ENCODE results near the gene EPS8.

Gene EPS8

GRCh38 chr12:15699886-15700285 is 89.3 kb downstream of the EPS8 start:
- no peaks in the 10 kb centered on the region for H3K4me1 ChIP-seq (ENCODE audit: control insufficient read depth, low read depth, low read length)
- no peak overlapping the region for H3K4me3 ChIP-seq (ENCODE audit: low read length)
- H3K27me3 ChIP-seq (ENCODE audit: control insufficient read depth, insufficient read depth, low read length), result no peaks in the 10 kb centered on the region
- no peak overlapping the region for H3K9ac ChIP-seq (ENCODE audit: low read length)
- H3K27ac ChIP-seq (ENCODE audit: low read length), result no peak overlapping the region
- no peaks in the 10 kb centered on the region for H3K36me3 ChIP-seq (ENCODE audit: control insufficient read depth, low read depth, low read length)
- H3K9me3 ChIP-seq (ENCODE audit: control insufficient read depth, low read depth, low read length), result no peaks in the 10 kb centered on the region

DNA sequence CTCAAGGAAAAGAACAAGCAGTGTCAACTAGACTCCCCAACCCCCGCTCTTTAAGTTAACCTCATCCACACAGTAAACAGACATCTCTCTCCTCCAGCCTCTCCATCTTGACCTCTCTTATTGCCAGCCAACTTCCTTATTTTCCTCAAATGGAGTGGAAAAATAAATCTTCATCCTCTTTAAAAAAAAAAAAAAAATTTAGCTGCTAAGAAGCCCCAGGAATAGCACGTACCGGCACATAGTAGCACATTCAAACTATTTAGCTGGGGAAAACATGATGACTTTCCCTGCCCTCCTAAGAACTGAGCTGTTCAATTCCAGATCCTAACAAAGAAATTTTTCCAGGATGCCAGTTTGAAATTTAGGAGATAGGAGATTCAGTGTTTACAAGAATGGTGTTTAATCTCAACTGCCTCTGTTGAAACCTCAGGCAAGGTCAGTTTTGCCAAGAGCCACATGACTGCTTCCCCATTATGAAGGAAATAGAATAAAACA is 90.8 kb downstream of the EPS8 start:
- H3K4me3 ChIP-seq (ENCODE audit: low read length), result no peak overlapping the region
- no peak overlapping the region for H3K9ac ChIP-seq (ENCODE audit: low read length)
- H3K9me3 ChIP-seq (ENCODE audit: control insufficient read depth, low read depth, low read length), result no peaks in the 10 kb centered on the region
- H3K36me3 ChIP-seq (ENCODE audit: control insufficient read depth, low read depth, low read length), result no peaks in the 10 kb centered on the region
- no peaks in the 10 kb centered on the region for H3K4me1 ChIP-seq (ENCODE audit: control insufficient read depth, low read depth, low read length)
- no peak overlapping the region for H3K27ac ChIP-seq (ENCODE audit: low read length)
- H3K27me3 ChIP-seq (ENCODE audit: control insufficient read depth, insufficient read depth, low read length), result no peaks in the 10 kb centered on the region

GRCh38 chr12:15697201-15697600 is 92.0 kb downstream of the EPS8 start:
- Histone ChIP-seq H3K36me3 (ENCODE audit: control insufficient read depth, low read depth, low read length) (no peaks in the 10 kb centered on the region), H3K9me3 (ENCODE audit: control insufficient read depth, low read depth, low read length) (no peaks in the 10 kb centered on the region), H3K27ac (ENCODE audit: low read length) (no peak overlapping the region), H3K9ac (ENCODE audit: low read length) (no peak overlapping the region), H3K4me3 (ENCODE audit: low read length) (no peak overlapping the region), H3K27me3 (ENCODE audit: control insufficient read depth, insufficient read depth, low read length) (no peaks in the 10 kb centered on the region), H3K4me1 (ENCODE audit: control insufficient read depth, low read depth, low read length) (no peaks in the 10 kb centered on the region)

DNA sequence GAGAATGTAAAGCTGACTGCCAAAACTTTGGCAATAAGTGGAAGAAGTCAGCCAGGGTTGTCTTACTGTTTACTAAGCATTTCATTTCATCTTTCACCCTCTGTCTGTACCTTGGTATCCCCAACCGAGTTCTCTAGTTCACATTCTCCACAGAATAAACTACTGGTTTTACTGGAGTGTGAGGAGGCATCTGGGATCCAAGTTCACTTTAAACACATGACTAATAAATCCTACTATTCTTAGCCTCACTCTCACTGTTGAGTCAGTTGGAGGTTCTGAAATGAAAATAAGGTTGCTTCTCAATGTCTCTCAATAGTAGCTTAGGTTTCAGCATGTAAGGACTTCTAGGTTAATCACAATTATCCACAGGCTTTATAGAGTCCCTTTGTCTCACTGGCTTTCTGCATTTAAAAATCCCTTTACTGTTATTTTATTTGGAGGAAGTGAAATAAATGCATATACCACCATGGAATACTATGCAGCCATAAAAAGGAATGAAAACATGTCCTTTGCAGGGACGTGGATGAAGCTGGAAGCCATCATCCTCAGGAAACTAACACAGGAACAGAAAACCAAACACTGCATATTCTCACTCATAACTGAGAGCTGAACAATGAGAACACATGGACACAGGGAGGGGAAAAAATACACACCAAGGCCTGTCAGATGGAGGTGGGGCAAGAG is 95.8 kb downstream of the EPS8 start:
- Histone ChIP-seq H3K4me1 (ENCODE audit: control insufficient read depth, low read depth, low read length) (peaks cover 4% of the 10 kb centered on the region), H3K27ac (ENCODE audit: low read length) (no peak overlapping the region), H3K36me3 (ENCODE audit: control insufficient read depth, low read depth, low read length) (no peaks in the 10 kb centered on the region), H3K27me3 (ENCODE audit: control insufficient read depth, insufficient read depth, low read length) (no peaks in the 10 kb centered on the region), H3K9me3 (ENCODE audit: control insufficient read depth, low read depth, low read length) (no peaks in the 10 kb centered on the region), H3K4me3 (ENCODE audit: low read length) (no peak overlapping the region), H3K9ac (ENCODE audit: low read length) (no peak overlapping the region)

DNA sequence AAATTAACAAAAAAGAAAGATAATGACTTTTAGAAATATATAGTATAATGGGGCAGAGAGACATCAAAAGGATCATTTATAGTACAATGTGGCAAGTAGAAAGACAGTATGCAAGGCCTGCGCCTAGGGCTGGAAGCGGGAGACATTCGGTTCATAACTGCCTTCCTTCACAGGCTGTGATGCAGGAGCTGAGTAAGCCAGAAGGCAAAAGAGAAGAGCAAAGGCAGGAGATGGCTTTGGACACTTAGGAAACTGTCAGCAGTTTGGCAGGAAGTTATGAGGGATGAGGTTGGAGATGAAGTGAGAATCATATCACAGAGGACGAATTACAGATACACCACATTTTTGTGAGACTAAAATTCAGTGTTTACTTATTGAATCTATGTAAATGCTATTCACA is 97.8 kb downstream of the EPS8 start:
- Histone ChIP-seq H3K9ac (ENCODE audit: low read length) (no peak overlapping the region), H3K27me3 (ENCODE audit: control insufficient read depth, insufficient read depth, low read length) (no peaks in the 10 kb centered on the region), H3K4me1 (ENCODE audit: control insufficient read depth, low read depth, low read length) (peaks cover 4% of the 10 kb centered on the region), H3K27ac (ENCODE audit: low read length) (no peak overlapping the region), H3K36me3 (ENCODE audit: control insufficient read depth, low read depth, low read length) (no peaks in the 10 kb centered on the region), H3K9me3 (ENCODE audit: control insufficient read depth, low read depth, low read length) (no peaks in the 10 kb centered on the region), H3K4me3 (ENCODE audit: low read length) (no peak overlapping the region)

- Histone ChIP-seq H3K9ac (ENCODE audit: low read length) (no peak overlapping the region), H3K27ac (ENCODE audit: low read length) (no peak overlapping the region), H3K4me1 (ENCODE audit: control insufficient read depth, low read depth, low read length) (peaks cover 4% of the 10 kb centered on the region), H3K9me3 (ENCODE audit: control insufficient read depth, low read depth, low read length) (no peaks in the 10 kb centered on the region), H3K36me3 (ENCODE audit: control insufficient read depth, low read depth, low read length) (no peaks in the 10 kb centered on the region), H3K4me3 (ENCODE audit: low read length) (no peak overlapping the region), H3K27me3 (ENCODE audit: control insufficient read depth, insufficient read depth, low read length) (no peaks in the 10 kb centered on the region)
Measured at GRCh38 chr12:15690320-15690719, 98.9 kb downstream of the EPS8 start.

DNA sequence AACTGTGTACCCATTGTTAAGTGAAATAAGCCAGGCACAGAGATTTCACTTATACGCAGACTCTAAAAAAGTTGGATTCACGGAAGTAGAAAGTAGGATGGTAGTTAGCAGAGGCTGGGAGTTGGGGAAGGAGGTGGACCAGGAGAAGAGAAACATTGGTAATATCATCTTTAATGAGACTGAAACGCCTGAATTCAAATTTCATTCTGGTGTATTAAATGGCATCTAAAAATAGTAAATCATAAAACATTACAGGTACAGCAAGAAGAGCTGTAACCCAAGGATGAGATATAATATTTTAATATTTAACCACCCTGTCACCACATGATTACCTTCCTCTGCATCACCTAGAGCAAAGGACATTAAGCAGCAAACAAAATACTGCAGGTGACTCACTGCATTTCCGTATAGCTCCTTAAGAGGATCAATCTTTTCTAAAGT is 99.4 kb downstream of the EPS8 start:
- Histone ChIP-seq H3K27me3 (ENCODE audit: control insufficient read depth, insufficient read depth, low read length) (no peaks in the 10 kb centered on the region), H3K9me3 (ENCODE audit: control insufficient read depth, low read depth, low read length) (no peaks in the 10 kb centered on the region), H3K27ac (ENCODE audit: low read length) (no peak overlapping the region), H3K4me1 (ENCODE audit: control insufficient read depth, low read depth, low read length) (peaks cover 4% of the 10 kb centered on the region), H3K9ac (ENCODE audit: low read length) (no peak overlapping the region), H3K36me3 (ENCODE audit: control insufficient read depth, low read depth, low read length) (no peaks in the 10 kb centered on the region), H3K4me3 (ENCODE audit: low read length) (no peak overlapping the region)

DNA sequence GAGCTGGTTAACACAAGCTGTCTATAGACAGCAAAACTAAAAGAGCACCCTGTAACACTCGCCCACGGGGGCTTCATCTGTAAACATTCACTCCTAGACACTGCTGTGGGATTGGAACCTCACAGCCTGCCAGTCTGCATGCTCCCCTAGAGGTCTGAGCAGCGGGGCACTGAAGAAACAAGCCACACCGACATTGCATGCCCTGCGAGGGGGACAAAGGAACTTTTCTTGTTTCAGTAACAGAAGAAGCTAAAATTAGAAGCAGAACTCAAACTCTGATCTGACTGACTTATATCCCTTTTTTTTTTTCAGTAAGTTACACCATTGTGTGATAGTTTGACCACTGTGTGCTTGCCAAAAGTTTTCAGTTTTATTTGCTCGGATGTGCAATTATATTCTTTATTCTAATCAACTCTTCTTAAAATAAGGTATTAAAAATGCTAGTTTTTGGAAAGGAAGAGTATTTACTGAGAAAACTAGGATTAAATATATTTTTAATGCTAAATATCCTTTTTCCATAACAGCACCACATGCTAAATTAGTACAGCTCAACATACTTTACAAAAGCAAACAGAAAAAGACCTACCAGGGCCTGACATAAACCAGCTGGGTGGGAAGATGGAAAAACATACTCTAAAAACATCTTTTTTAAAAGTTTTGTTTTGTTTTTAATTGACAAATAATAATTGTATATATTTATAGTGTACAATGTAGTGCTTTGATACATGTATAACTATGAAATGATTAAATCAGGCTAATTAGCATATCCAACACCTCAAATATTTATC is 100.2 kb downstream of the EPS8 start:
- Histone ChIP-seq H3K4me3 (ENCODE audit: low read length) (no peak overlapping the region), H3K27me3 (ENCODE audit: control insufficient read depth, insufficient read depth, low read length) (no peaks in the 10 kb centered on the region), H3K27ac (ENCODE audit: low read length) (no peak overlapping the region), H3K9me3 (ENCODE audit: control insufficient read depth, low read depth, low read length) (no peaks in the 10 kb centered on the region), H3K4me1 (ENCODE audit: control insufficient read depth, low read depth, low read length) (peaks cover 4% of the 10 kb centered on the region), H3K36me3 (ENCODE audit: control insufficient read depth, low read depth, low read length) (no peaks in the 10 kb centered on the region), H3K9ac (ENCODE audit: low read length) (no peak overlapping the region)

- Histone ChIP-seq H3K27ac (ENCODE audit: low read length) (no peak overlapping the region), H3K36me3 (ENCODE audit: control insufficient read depth, low read depth, low read length) (no peaks in the 10 kb centered on the region), H3K9me3 (ENCODE audit: control insufficient read depth, low read depth, low read length) (no peaks in the 10 kb centered on the region), H3K4me1 (ENCODE audit: control insufficient read depth, low read depth, low read length) (peaks cover 4% of the 10 kb centered on the region), H3K4me3 (ENCODE audit: low read length) (no peak overlapping the region), H3K27me3 (ENCODE audit: control insufficient read depth, insufficient read depth, low read length) (no peaks in the 10 kb centered on the region), H3K9ac (ENCODE audit: low read length) (no peak overlapping the region)
Measured at GRCh38 chr12:15688202-15688736, 100.9 kb downstream of the EPS8 start.

DNA sequence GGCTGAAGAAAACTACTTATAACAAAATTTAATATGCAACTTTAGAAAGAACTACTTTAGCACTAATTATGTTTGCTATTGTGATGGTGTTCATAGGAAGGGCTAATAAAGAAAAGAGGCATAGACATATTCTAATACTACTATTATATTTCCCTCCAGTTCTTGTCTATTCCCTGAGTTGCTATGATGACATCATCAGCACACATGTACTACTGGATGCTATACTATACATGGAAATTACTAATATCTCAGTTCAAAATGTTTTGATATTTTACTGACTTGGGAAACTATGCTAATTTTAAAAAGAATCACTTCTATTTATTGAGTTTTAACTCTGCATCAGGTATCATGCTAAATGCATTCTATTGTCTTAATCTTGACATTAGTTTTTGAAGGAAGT is 101.6 kb downstream of the EPS8 start:
- Histone ChIP-seq H3K36me3 (ENCODE audit: control insufficient read depth, low read depth, low read length) (no peaks in the 10 kb centered on the region), H3K9me3 (ENCODE audit: control insufficient read depth, low read depth, low read length) (no peaks in the 10 kb centered on the region), H3K27ac (ENCODE audit: low read length) (no peak overlapping the region), H3K27me3 (ENCODE audit: control insufficient read depth, insufficient read depth, low read length) (no peaks in the 10 kb centered on the region), H3K4me1 (ENCODE audit: control insufficient read depth, low read depth, low read length) (peaks cover 4% of the 10 kb centered on the region), H3K9ac (ENCODE audit: low read length) (no peak overlapping the region), H3K4me3 (ENCODE audit: low read length) (no peak overlapping the region)

DNA sequence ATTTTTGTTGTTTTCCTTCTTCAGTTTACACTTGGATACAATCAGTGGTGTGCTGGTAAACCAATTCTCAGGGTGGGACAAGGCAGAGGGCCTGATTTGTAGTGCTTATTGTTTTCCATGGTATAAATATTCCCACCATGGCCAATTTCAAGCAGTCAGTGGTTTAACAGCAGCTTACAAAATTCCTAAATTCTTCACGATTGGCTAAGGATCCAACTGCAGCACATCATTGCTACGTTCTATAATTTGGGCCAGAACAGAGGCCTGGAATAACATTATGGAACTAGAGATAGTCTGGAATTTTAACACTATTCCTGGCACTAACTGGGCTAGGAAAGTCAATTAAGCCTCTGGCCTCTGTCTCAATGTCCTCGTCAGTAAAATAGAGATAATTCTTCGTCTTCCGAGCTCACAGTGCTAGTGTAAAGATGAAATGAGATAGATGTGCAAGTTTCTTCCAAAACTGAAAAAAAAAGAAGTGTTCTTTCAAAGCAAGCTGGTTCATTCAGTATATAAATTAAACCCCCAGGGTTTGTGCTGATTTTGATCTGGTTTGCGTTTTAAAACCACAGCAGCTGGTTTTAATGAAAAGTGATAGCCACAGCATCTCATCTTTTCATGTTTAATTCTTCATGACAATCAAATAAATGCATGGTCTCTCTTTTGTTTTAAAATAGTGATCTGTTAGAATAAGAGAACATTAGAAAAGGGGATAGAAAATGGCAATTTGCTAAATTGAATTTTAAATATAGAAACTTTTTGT is 104.1 kb downstream of the EPS8 start:
- H3K9ac ChIP-seq (ENCODE audit: low read length), result no peak overlapping the region
- no peak overlapping the region for H3K27ac ChIP-seq (ENCODE audit: low read length)
- peaks cover 4% of the 10 kb centered on the region for H3K4me1 ChIP-seq (ENCODE audit: control insufficient read depth, low read depth, low read length)
- no peak overlapping the region for H3K4me3 ChIP-seq (ENCODE audit: low read length)
- H3K36me3 ChIP-seq (ENCODE audit: control insufficient read depth, low read depth, low read length), result no peaks in the 10 kb centered on the region
- no peaks in the 10 kb centered on the region for H3K9me3 ChIP-seq (ENCODE audit: control insufficient read depth, low read depth, low read length)
- no peaks in the 10 kb centered on the region for H3K27me3 ChIP-seq (ENCODE audit: control insufficient read depth, insufficient read depth, low read length)
